IPS-15b (cell line): ENCODE data around the gene SULT4A1.

Experiments
- H3K27me3 ChIP-seq: one replicate; pipeline ENCODE4 v1.6.1; 2013; ENCODE audit warnings: low read length; ENCODE audit not compliant: control insufficient read depth, insufficient read depth
- H3K36me3 ChIP-seq: one replicate; pipeline ENCODE4 v1.6.1; 2013; ENCODE audit warnings: low read length; ENCODE audit not compliant: control insufficient read depth, insufficient read depth
- H3K4me1 ChIP-seq: one replicate; pipeline ENCODE4 v1.6.1; 2013; ENCODE audit warnings: mild to moderate bottlenecking, low read length; ENCODE audit not compliant: control insufficient read depth, insufficient read depth
- H3K4me3 ChIP-seq: one replicate; pipeline ENCODE4 v1.5.1; 2013; ENCODE audit warnings: low read depth, low read length
- H3K9ac ChIP-seq: one replicate; pipeline ENCODE4 v1.6.1; 2013; ENCODE audit warnings: low read depth, mild to moderate bottlenecking, low read length
- H3K9me3 ChIP-seq: one replicate; pipeline ENCODE4 v1.6.1; 2013; ENCODE audit warnings: mild to moderate bottlenecking, low read length; ENCODE audit not compliant: control insufficient read depth, insufficient read depth

The SULT4A1 gene

GRCh38 chr22:43827926-43828724 lies 34.2 kb downstream of the SULT4A1 start:
- H3K4me1 ChIP-seq: peaks cover 9% of the 10 kb centered on the region
- peaks cover 36% of the 10 kb centered on the region for H3K36me3 ChIP-seq
- H3K9me3 ChIP-seq: no peaks in the 10 kb centered on the region
- H3K9ac ChIP-seq: no peak overlapping the region
- no peak overlapping the region for H3K4me3 ChIP-seq
- no peaks in the 10 kb centered on the region for H3K27me3 ChIP-seq

GRCh38 chr22:43827003-43827735 lies 35.1 kb downstream of the SULT4A1 start:
- Histone ChIP-seq H3K9me3 (no peaks in the 10 kb centered on the region), H3K36me3 (peaks cover 32% of the 10 kb centered on the region), H3K27me3 (no peaks in the 10 kb centered on the region), H3K9ac (no peak overlapping the region), H3K4me3 (no peak overlapping the region), H3K4me1 (peaks cover 13% of the 10 kb centered on the region)

- no peak overlapping the region for H3K9ac ChIP-seq
- no peaks in the 10 kb centered on the region for H3K27me3 ChIP-seq
- H3K36me3 ChIP-seq: peaks cover 26% of the 10 kb centered on the region
Measured at GRCh38 chr22:43826142-43827002, 35.9 kb downstream of the SULT4A1 start.

GRCh38 chr22:43825651-43826050 lies 36.7 kb downstream of the SULT4A1 start:
- Histone ChIP-seq H3K36me3 (peaks cover 25% of the 10 kb centered on the region), H3K27me3 (no peaks in the 10 kb centered on the region), H3K9ac (no peak overlapping the region), H3K4me3 (no peak overlapping the region), H3K4me1 (peaks cover 19% of the 10 kb centered on the region), H3K9me3 (no peaks in the 10 kb centered on the region)

More at GRCh38 chr22:43826142-43827002, 35.9 kb downstream of the SULT4A1 start:
- no peak overlapping the region for H3K4me3 ChIP-seq
- H3K9me3 ChIP-seq: no peaks in the 10 kb centered on the region
- peaks cover 13% of the 10 kb centered on the region for H3K4me1 ChIP-seq

- Histone ChIP-seq H3K27me3 (no peaks in the 10 kb centered on the region), H3K36me3 (peaks cover 20% of the 10 kb centered on the region), H3K4me1 (peaks cover 20% of the 10 kb centered on the region), H3K4me3 (no peak overlapping the region), H3K9me3 (no peaks in the 10 kb centered on the region), H3K9ac (no peak overlapping the region)
Measured at GRCh38 chr22:43824724-43825420, 37.4 kb downstream of the SULT4A1 start.

GRCh38 chr22:43823911-43824665 lies 38.2 kb downstream of the SULT4A1 start:
- H3K36me3 ChIP-seq: peaks cover 20% of the 10 kb centered on the region
- no peaks in the 10 kb centered on the region for H3K9me3 ChIP-seq
- H3K4me1 ChIP-seq: peaks cover 20% of the 10 kb centered on the region
- H3K27me3 ChIP-seq: no peaks in the 10 kb centered on the region
- H3K4me3 ChIP-seq: no peak overlapping the region
- H3K9ac ChIP-seq: no peak overlapping the region

GRCh38 chr22:43823353-43823908 lies 38.9 kb downstream of the SULT4A1 start:
- Histone ChIP-seq H3K4me1 (peaks cover 20% of the 10 kb centered on the region), H3K4me3 (no peak overlapping the region), H3K36me3 (peaks cover 18% of the 10 kb centered on the region), H3K9ac (peak overlapping the region; percentile 8), H3K27me3 (no peaks in the 10 kb centered on the region), H3K9me3 (no peaks in the 10 kb centered on the region)

- no peak overlapping the region for H3K9ac ChIP-seq
- H3K4me3 ChIP-seq: no peak overlapping the region
- H3K4me1 ChIP-seq: peaks cover 20% of the 10 kb centered on the region
- H3K27me3 ChIP-seq: no peaks in the 10 kb centered on the region
- H3K36me3 ChIP-seq: peaks cover 10% of the 10 kb centered on the region
- H3K9me3 ChIP-seq: no peaks in the 10 kb centered on the region
Measured at GRCh38 chr22:43821606-43822425, 40.5 kb downstream of the SULT4A1 start.

GRCh38 chr22:43820651-43821305 lies 41.5 kb downstream of the SULT4A1 start:
- Histone ChIP-seq H3K27me3 (no peaks in the 10 kb centered on the region), H3K36me3 (peaks cover 5% of the 10 kb centered on the region), H3K9me3 (no peaks in the 10 kb centered on the region), H3K4me3 (no peak overlapping the region), H3K9ac (no peak overlapping the region), H3K4me1 (peaks cover 20% of the 10 kb centered on the region)
